KG1 (cell line): ENCODE results near the gene SYNJ1.
"Not testable (repeated sequence)": the region's sequence is repeated elsewhere in the genome, so short reads cannot be mapped to it uniquely, and the experiment has no call there.

ENCODE experiments used
- DNase-seq: peaks from one replicate; lab custom pipeline; 2025; lab: John Stamatoyannopoulos, UW

The SYNJ1 gene

GRCh38 chr21:32727687-32728455 lies at the start of gene SYNJ1:
Gene SYNJ1 (minus strand): TSS chr21:32728013. CDS start chr21:32726895, 1,118 bp downstream.
- peak; percentile 86 for DNase-seq

- no peak for DNase-seq
Observed at GRCh38 chr21:32777269-32777668, 49.5 kb upstream of the SYNJ1 start.

GRCh38 chr21:32776743-32777142 lies 48.9 kb upstream of the SYNJ1 start:
- no peak for DNase-seq

GRCh38 chr21:32773048-32773344 lies 45.2 kb upstream of the SYNJ1 start:
- DNase-seq: not testable (repeated sequence)

DNA sequence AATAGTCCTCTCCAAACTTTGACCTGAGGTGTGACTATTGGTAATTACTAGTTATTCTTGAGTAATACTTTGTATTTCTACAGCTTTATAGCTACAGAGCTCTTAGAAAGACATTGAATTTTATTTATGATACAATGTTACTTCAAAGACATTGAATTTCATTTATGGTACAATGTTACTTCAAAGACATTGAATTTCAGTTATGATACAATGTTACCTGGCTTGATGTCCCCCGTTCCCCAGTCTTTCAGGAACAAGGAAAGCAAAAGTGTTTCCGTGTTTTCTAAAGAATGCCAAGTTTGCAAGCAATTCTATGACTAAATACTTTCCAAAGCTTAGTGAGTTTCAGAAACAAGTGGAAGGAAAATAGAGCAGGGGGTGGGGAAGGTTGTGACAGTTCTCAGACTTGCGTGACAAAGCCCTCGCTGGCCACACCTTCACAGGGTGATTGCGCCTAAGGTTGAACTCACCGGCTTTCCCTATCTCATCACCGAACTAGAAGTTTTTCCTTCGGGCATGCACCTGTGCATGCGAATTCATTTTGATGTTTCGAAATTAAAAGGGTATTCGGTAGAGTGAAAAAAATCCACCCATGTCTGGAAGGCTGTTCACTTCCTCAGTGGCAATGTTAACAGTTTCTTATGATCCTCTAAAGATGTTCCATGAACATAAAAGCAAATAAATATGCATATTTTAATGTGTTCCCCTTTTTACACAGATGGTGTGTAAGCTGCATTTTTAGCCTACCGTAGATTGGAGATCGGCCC lies 44.7 kb upstream of the SYNJ1 start:
- DNase-seq: peak; percentile 56

DNA sequence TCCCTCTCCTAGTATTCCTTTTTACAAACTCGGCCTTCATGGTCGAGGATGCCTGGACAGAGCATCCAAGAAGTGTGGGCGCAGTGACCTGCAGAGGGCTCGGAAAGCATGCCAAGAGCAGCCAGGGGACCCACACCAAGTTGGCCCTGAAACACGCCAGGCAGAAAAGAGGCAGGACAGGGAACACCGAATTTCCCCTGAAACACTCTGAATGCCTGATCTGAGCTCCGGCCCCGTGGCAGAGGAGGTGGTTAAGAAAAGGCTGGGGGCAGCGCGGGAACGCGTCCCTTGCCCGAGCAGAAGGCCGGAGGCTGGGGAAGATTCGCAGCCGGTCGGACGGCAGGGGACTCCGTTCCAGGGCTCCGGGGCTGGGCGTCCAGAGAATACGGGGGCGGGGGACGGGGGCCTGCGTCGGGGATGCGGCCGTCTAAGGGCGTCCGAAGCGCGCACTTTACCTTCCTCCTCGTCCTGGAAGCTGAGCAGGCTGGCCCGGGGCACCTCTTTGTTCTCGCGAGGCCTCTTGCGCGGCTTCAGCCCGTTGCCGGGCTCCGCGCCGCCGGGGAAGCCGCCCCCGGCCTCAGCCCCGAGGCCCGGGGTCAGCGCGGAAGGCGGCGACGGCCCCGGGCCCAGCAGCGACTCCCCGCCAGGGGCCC lies 43.2 kb upstream of the SYNJ1 start:
- DNase-seq: no peak

GRCh38 chr21:32768530-32768929 lies 40.7 kb upstream of the SYNJ1 start:
- DNase-seq: no peak

DNA sequence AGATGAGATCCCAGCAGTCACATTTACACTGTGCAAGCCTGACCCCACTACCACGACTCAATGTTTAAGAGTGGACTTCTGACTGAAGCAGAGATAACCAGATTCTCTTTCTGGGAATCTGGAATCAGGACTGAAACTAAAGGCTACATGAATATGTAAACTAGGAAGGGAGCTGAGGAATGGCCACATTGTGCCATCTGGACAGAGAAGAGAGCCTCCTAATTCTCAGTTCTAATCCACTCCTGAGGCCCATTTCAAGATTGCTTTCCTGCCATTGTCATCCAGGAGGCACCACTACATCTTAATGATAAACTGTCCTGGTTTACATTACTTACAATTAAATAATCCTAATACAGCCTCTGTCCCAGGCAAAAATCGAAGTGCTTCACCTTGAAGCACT lies 37.2 kb upstream of the SYNJ1 start:
- DNase-seq: no peak

GRCh38 chr21:32764186-32764585 lies 36.4 kb upstream of the SYNJ1 start:
- DNase-seq: no peak

DNA sequence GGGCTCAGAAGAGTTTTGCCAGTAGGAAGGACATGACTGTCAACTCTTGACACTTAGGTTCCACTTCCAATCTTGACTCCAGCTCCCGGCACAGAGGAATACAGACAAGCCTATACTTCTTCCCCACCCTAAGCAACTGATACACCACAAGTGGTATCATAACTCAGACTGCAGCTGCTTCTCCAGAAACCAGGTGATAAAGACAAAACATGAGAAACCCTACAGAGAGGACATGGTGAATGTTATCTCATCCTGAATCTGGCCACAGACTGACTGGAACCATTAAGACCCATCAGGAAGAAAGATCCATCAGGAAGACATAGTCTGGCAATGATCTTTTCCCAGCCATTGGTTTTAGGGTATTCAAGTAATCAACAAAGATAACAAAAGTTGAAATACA lies 30.0 kb upstream of the SYNJ1 start:
- no peak for DNase-seq

GRCh38 chr21:32756096-32756495 lies 28.3 kb upstream of the SYNJ1 start:
- DNase-seq: no peak

DNA sequence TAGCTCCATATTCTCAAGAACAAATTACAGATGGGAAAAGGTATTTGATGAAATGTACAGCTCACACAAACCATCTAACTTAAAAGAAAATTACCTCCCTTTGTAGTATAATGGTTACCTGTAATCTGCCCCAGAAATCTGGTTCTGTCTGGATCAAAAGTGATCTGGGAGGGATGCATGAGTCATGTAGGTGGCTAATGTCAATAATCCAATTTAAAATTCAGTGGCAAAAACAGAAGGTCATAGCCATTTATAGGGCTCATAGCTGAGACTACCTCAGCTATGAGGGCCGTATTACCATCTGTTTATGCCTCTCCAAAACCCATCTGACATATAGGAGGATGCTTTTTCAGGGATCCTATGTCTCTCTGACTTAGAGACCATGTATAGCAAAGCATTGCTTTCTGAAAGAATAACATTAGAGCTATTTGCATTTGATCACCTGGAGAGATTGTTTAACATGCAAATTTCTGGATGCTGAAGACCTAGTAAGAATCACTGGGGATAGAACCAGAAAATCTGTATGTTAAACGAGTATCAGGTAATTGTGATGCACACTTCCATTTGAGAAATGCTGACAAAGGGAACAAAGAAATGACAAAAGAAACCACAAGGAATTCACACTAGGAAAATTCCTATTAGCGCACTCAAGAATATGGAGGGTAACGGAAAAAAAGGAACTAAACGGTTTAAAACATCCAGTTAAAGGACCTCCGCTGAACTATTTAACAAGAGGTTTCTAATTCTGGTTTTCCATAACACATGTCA lies 26.2 kb upstream of the SYNJ1 start:
- no peak for DNase-seq

GRCh38 chr21:32750405-32750804 lies 22.6 kb upstream of the SYNJ1 start:
- DNase-seq: no peak

- no peak for DNase-seq
Observed at GRCh38 chr21:32749662-32750061, 21.8 kb upstream of the SYNJ1 start.

DNA sequence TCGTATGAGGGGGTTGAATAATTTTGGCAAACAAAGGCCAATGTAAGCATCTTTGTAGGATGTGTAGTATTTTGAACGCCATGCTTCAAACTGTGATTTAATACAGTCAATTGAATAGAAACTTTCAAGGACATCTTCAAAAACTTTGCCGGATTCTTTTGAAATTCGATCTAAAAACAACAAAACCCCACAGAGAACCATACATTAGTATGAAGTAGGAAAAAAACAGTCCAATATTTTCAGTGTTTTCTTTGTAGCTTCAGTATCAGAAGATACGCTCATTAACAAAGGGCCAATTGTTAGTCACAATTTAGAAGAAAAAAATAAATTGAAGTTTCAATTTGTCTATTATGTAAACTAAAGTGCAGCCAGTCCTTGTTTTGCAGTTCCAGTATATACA lies 20.7 kb upstream of the SYNJ1 start:
- DNase-seq: no peak

- DNase-seq: no peak
Observed at GRCh38 chr21:32747396-32747795, 19.6 kb upstream of the SYNJ1 start.

DNA sequence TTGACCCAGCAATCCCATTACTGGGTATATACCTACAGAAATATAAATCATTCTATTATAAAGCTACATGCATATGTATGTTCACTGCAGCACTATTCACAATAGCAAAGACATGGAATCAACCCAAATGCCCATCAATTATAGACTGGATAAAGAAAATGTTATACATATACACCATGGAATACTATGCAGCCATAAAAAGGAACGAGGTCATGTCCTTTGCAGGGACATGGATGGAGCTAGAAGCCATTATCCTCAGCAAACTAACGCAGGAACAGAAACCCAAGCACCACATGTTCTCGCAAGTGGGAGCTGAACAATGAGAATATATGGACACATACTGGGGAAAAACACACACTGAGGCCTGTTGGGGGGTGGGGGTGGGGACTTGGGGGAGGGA lies 18.9 kb upstream of the SYNJ1 start:
- DNase-seq: not testable (repeated sequence)

DNA sequence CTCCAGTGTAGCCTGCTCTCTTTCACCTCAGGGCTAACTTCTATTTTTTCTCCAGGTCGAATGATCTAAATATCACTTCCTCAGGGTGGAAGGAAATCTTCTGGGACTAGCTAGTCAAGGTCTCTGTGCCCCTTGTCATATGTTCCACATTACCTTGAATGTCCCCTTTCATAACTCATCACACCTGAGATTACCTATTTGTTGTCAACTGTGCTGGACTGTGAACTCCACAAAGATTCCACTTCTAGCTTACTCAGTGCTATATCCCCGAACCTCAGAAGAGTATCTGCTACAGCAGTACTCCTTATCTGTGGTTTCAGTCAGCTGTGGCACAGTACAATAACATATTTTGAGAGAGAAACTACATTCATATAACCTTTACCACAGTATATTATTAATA lies 14.6 kb upstream of the SYNJ1 start:
- no peak for DNase-seq

GRCh38 chr21:32741336-32741735 lies 13.5 kb upstream of the SYNJ1 start:
- no peak for DNase-seq

GRCh38 chr21:32739946-32740345 lies 12.1 kb upstream of the SYNJ1 start:
- DNase-seq: no peak

GRCh38 chr21:32736083-32736482 lies 8.3 kb upstream of the SYNJ1 start:
- DNase-seq: not testable (repeated sequence)

GRCh38 chr21:32735524-32735923 lies 7.7 kb upstream of the SYNJ1 start:
- DNase-seq: no peak
